ENCODE measurements around the gene IER5L.

GRCh38 chr9:129224618-129225489 is 46.8 kb upstream of the IER5L start:
- TF ChIP-seq POLR2A (IDR thresholded peaks at IDR 0.05) (no peak), POLR2AphosphoS5 (IDR thresholded peaks at IDR 0.05) (no peak), EP300 (IDR thresholded peaks at IDR 0.05) (no peak)
- TF ChIP-seq, protein P1, sequence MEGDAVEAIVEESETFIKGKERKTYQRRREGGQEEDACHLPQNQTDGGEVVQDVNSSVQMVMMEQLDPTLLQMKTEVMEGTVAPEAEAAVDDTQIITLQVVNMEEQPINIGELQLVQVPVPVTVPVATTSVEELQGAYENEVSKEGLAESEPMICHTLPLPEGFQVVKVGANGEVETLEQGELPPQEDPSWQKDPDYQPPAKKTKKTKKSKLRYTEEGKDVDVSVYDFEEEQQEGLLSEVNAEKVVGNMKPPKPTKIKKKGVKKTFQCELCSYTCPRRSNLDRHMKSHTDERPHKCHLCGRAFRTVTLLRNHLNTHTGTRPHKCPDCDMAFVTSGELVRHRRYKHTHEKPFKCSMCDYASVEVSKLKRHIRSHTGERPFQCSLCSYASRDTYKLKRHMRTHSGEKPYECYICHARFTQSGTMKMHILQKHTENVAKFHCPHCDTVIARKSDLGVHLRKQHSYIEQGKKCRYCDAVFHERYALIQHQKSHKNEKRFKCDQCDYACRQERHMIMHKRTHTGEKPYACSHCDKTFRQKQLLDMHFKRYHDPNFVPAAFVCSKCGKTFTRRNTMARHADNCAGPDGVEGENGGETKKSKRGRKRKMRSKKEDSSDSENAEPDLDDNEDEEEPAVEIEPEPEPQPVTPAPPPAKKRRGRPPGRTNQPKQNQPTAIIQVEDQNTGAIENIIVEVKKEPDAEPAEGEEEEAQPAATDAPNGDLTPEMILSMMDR (IDR thresholded peaks at IDR 0.05), result no peak

All from sigmoid colon (tissue), 4 donors.